Measurements from ENCODE around the gene UBL7.
"Not testable (repeated sequence)": the region's sequence is repeated elsewhere in the genome, so short reads cannot be mapped to it uniquely, and the experiment has no call there.

The UBL7 gene

GRCh38 chr15:74461847-74462511 is 1.0 kb upstream of the UBL7 start:
- no peak for DNase-seq

GRCh38 chr15:74460298-74460697 is 662 bp downstream of the UBL7 start:
- no peak for DNase-seq

- DNase-seq: not testable (repeated sequence)
These were observed 1.2 kb downstream of the UBL7 start for GRCh38 chr15:74459798-74460197.

- DNase-seq: no peak
These were observed 2.5 kb downstream of the UBL7 start for GRCh38 chr15:74458473-74458872.

- DNase-seq: not testable (repeated sequence)
These were observed 3.9 kb downstream of the UBL7 start for GRCh38 chr15:74457036-74457435.

GRCh38 chr15:74454764-74455500 is 6.0 kb downstream of the UBL7 start:
- no peak for DNase-seq

- DNase-seq: no peak
These were observed 6.8 kb downstream of the UBL7 start for GRCh38 chr15:74453925-74454763.

GRCh38 chr15:74451861-74452835 is 8.8 kb downstream of the UBL7 start:
- DNase-seq: no peak

GRCh38 chr15:74451322-74451721 is 9.6 kb downstream of the UBL7 start:
- no peak for DNase-seq

GRCh38 chr15:74449643-74450205 is 11.2 kb downstream of the UBL7 start:
- no peak for DNase-seq

- DNase-seq: no peak
These were observed 11.9 kb downstream of the UBL7 start for GRCh38 chr15:74449095-74449494.

GRCh38 chr15:74445816-74446763 is 14.9 kb downstream of the UBL7 start:
- no peak for DNase-seq

GRCh38 chr15:74444106-74445062 is 16.6 kb downstream of the UBL7 start:
- no peak for DNase-seq

GRCh38 chr15:74443100-74443909 is 17.7 kb downstream of the UBL7 start:
- DNase-seq: no peak

GRCh38 chr15:74442604-74443003 is 18.4 kb downstream of the UBL7 start:
- no peak for DNase-seq

GRCh38 chr15:74442063-74442462 is 18.9 kb downstream of the UBL7 start:
- no peak for DNase-seq

GRCh38 chr15:74441248-74441941 is 19.6 kb downstream of the UBL7 start:
- no peak for DNase-seq

GRCh38 chr15:74438721-74439316 is 22.1 kb downstream of the UBL7 start:
- DNase-seq: peak; percentile 90
